Naive B cell (primary cell): ENCODE results near the gene TSC2. TPM values are rescaled to one million over a fixed set of nuclear protein-coding genes. Genes with fewer than 3 reads are reported as not detected.

Experiments
- ATAC-seq, 2 donors: fragments of 150-1000 bp; cut with Tn5 transposase; 2 replicates each; pipeline ENCODE4 v1.10.0; 2021; ENCODE audit warnings: low read depth in 2 of 2, mild to moderate bottlenecking in 2 of 2, moderate library complexity in 2 of 2
- DNase-seq: peaks from one replicate; pipeline ENCODE4 v3.0.0; 2022
- H3K27ac Mint-ChIP-seq, 6 donors: one replicate each; pipeline ENCODE4 v1.8.0; 2020 to 2022; ENCODE audit warnings: mild to moderate bottlenecking in 6 of 6, mixed read lengths in 6 of 6, moderate library complexity in 5 of 6, inconsistent platforms in 2 of 6
- H3K27me3 Mint-ChIP-seq, 3 donors: one replicate each; pipeline ENCODE4 v1.8.0; 2021 to 2022; ENCODE audit warnings: mixed read lengths in 3 of 3, mild to moderate bottlenecking in 1 of 3
- H3K36me3 Mint-ChIP-seq, 2 donors: one replicate each; pipeline ENCODE4 v1.8.0; 2020 to 2022; ENCODE audit warnings: mixed read lengths in 2 of 2, inconsistent platforms in 1 of 2, mild to moderate bottlenecking in 1 of 2
- H3K4me1 Mint-ChIP-seq, 3 donors: one replicate each; pipeline ENCODE4 v1.8.0; 2020 to 2022; ENCODE audit warnings: mixed read lengths in 3 of 3, inconsistent platforms in 1 of 3, mild to moderate bottlenecking in 1 of 3, moderate library complexity in 1 of 3
- H3K4me3 Mint-ChIP-seq, 8 donors: one replicate each; pipeline ENCODE4 v1.8.0; 2020 to 2022; ENCODE audit warnings: mild to moderate bottlenecking in 8 of 8, mixed read lengths in 8 of 8, moderate library complexity in 8 of 8, inconsistent platforms in 2 of 8
- H3K9me3 Mint-ChIP-seq, 7 donors: one replicate each; pipeline ENCODE4 v1.8.0; 2020 to 2022; ENCODE audit warnings: mixed read lengths in 7 of 7, mild to moderate bottlenecking in 5 of 7, inconsistent platforms in 2 of 7, moderate library complexity in 1 of 7
- polyA plus RNA-seq, 6 donors: library from polyadenylated mRNA; unstranded; fragments of 300-500 nt; fragmentation: Illumina TruSeq; gene quantifications; one replicate each; pipeline ENCODE4 v1.2.3, GENCODE V29; 2021; ENCODE audit warnings: low read depth in 6 of 6

Gene TSC2
- polyA plus RNA-seq, 6 donors from 2014 or later = 16.6 to 45.0 (median 24.9) TPM

- DNase-seq = no peak
- peak overlapping the region in 5 of 6 donors; percentile 43 to 90 (median 75) for H3K27ac Mint-ChIP-seq
- H3K4me3 Mint-ChIP-seq = peak overlapping the region; percentile 86 to 97 (median 92)
- H3K9me3 Mint-ChIP-seq = no peaks in the 10 kb centered on the region
- no peaks in the 10 kb centered on the region for H3K27me3 Mint-ChIP-seq
- H3K4me1 Mint-ChIP-seq = peaks cover 20 to 25% (median 23%) of the 10 kb centered on the region in 3 donors
- no peak for ATAC-seq
- H3K36me3 Mint-ChIP-seq = no peaks in the 10 kb centered on the region
These were observed 345 bp downstream of the TSC2 start for GRCh38 chr16:2048116-2048543.

DNA sequence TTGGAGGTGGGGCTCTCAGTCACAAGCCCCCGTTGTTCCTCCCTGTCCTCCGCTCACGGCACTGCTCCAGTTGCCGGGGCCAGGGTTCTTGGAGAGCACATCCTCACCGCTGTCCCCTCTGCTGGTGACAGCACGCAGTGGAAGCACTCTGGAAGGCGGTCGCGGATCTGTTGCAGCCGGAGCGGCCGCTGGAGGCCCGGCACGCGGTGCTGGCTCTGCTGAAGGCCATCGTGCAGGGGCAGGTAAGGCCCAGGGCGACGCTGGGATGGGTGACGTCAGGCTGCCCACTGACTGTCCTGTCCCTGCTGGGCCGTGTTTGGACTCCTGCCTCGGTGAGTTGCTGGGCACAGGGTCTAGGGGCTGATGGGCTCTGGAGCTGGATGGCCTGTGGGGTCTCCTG, 5.4 kb downstream of the TSC2 start:
- Mint-ChIP-seq H3K4me3 (peak overlapping the region in 1 of 8 donors; percentile 43), H3K36me3 (peaks cover 0 to 5% of the 10 kb centered on the region in 2 donors), H3K27ac (peak overlapping the region in 1 of 6 donors; percentile 28)

GRCh38 chr16:2053897-2054296, 6.1 kb downstream of the TSC2 start:
- Mint-ChIP-seq H3K27ac (peak overlapping the region in 1 of 6 donors; percentile 28), H3K4me1 (peaks cover 4 to 10% (median 6%) of the 10 kb centered on the region in 3 donors)
- no peak for ATAC-seq

More for the DNA sequence above, 5.4 kb downstream of the TSC2 start:
- Mint-ChIP-seq H3K9me3 (no peaks in the 10 kb centered on the region), H3K27me3 (no peaks in the 10 kb centered on the region), H3K4me1 (peaks cover 11 to 13% (median 11%) of the 10 kb centered on the region in 3 donors)
- DNase-seq (no peak), ATAC-seq (no peak)

GRCh38 chr16:2054543-2055245, 6.9 kb downstream of the TSC2 start:
- no peaks in the 10 kb centered on the region for H3K27me3 Mint-ChIP-seq
- DNase-seq (no peak), ATAC-seq (no peak)
- H3K4me3 Mint-ChIP-seq = no peak overlapping the region
- H3K4me1 Mint-ChIP-seq = peaks cover 0 to 5% (median 5%) of the 10 kb centered on the region in 3 donors
- no peak overlapping the region for H3K27ac Mint-ChIP-seq
- H3K9me3 Mint-ChIP-seq = no peaks in the 10 kb centered on the region
- H3K36me3 Mint-ChIP-seq = peaks cover 0 to 8% of the 10 kb centered on the region in 2 donors

More at GRCh38 chr16:2053897-2054296, 6.1 kb downstream of the TSC2 start:
- peaks cover 0 to 8% of the 10 kb centered on the region in 2 donors for H3K36me3 Mint-ChIP-seq
- DNase-seq = no peak
- no peaks in the 10 kb centered on the region for H3K9me3 Mint-ChIP-seq
- H3K27me3 Mint-ChIP-seq = no peaks in the 10 kb centered on the region
- peak overlapping the region in 1 of 8 donors; percentile 43 for H3K4me3 Mint-ChIP-seq

- Mint-ChIP-seq H3K27ac (no peak overlapping the region), H3K4me3 (no peak overlapping the region), H3K27me3 (no peaks in the 10 kb centered on the region), H3K4me1 (peaks cover 0 to 5% (median 5%) of the 10 kb centered on the region in 3 donors), H3K9me3 (no peaks in the 10 kb centered on the region), H3K36me3 (peaks cover 0 to 8% of the 10 kb centered on the region in 2 donors)
- no peak for ATAC-seq
- no peak for DNase-seq
These were observed 8.3 kb downstream of the TSC2 start for GRCh38 chr16:2056077-2056476.

DNA sequence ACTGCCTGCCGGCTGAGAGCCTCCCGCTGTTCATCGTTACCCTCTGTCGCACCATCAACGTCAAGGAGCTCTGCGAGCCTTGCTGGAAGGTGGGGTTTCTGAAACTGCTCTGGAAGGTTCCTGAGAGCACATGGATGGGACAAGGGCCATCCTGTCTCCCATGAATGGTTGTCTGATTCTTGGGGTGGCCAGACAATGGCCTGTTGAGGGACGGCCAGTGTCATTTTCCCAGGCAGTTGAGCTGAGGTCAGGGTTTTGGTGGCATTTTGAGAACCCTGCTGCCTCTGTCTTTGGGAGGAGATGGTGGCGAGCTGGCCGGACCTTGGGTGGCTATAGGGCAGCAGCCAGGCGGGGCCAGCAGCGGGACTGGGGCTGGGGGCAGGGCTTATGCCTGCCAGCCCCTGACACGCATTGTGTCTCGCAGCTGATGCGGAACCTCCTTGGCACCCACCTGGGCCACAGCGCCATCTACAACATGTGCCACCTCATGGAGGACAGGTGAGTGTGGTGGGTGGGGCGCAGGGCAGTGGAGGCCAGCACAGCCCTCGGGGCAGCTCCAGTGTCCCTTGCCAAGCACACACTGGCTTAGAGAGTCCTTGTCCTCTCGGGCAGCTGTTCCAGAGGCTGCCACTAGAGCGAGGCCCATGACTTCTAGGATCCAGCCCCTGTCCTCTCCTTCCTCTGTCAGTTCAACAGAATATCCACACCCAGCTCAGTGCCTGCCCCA, 9.1 kb downstream of the TSC2 start:
- Mint-ChIP-seq H3K4me1 (peaks cover 0 to 5% (median 5%) of the 10 kb centered on the region in 3 donors), H3K27ac (peak overlapping the region in 2 of 6 donors; percentile 11 to 36), H3K4me3 (peak overlapping the region in 1 of 8 donors; percentile 12), H3K36me3 (peaks cover 0 to 8% of the 10 kb centered on the region in 2 donors), H3K9me3 (no peaks in the 10 kb centered on the region), H3K27me3 (no peaks in the 10 kb centered on the region)
- no peak for ATAC-seq
- DNase-seq = no peak

DNA sequence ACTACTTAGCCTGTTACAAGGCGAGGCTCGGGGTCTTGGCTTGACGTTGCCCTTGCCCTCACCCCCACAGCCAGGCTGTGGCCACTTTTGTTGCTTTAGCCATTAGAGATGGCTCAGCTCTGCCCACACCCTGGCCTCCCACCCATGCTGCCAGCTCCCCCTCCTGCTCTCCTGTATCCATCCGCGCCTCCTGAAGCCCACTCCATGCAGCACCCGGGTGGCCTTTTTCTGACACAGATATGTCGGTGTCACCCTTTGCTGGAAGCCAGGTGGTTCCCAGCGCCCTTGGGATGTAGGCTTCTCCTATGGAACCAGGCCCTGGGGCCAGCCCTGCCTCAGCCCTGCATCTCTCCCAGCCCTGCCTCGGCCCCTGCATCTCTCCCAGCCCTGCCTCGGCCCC, 9.7 kb downstream of the TSC2 start:
- no peak overlapping the region for H3K4me3 Mint-ChIP-seq
- no peaks in the 10 kb centered on the region for H3K9me3 Mint-ChIP-seq
- peaks cover 0 to 5% (median 5%) of the 10 kb centered on the region in 3 donors for H3K4me1 Mint-ChIP-seq
- no peak overlapping the region for H3K27ac Mint-ChIP-seq
- DNase-seq = no peak
- H3K36me3 Mint-ChIP-seq = peaks cover 0 to 8% of the 10 kb centered on the region in 2 donors
- ATAC-seq = no peak
- H3K27me3 Mint-ChIP-seq = no peaks in the 10 kb centered on the region

DNA sequence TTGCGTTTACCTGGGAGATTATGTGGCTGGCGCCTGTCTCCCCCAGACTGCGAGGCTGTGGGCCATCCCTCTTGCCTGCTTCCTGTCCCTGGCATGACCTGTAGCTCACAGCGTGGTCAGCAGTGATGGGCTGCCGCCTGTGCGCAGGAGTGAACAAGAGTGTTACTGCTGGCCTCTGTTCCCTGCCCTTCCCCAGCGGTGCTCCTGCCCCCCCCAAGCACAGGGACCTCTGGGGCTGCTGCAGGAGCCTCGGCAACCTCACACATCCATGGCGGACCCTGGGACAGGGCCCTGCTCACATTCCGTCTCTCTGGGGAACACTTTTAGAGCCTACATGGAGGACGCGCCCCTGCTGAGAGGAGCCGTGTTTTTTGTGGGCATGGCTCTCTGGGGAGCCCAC, 10.6 kb downstream of the TSC2 start:
- Mint-ChIP-seq H3K4me3 (no peak overlapping the region), H3K9me3 (no peaks in the 10 kb centered on the region), H3K27ac (peak overlapping the region in 1 of 6 donors; percentile 56), H3K4me1 (peaks cover 0 to 5% (median 5%) of the 10 kb centered on the region in 3 donors), H3K27me3 (no peaks in the 10 kb centered on the region), H3K36me3 (peaks cover 0 to 8% of the 10 kb centered on the region in 2 donors)
- DNase-seq = no peak
- no peak for ATAC-seq

DNA sequence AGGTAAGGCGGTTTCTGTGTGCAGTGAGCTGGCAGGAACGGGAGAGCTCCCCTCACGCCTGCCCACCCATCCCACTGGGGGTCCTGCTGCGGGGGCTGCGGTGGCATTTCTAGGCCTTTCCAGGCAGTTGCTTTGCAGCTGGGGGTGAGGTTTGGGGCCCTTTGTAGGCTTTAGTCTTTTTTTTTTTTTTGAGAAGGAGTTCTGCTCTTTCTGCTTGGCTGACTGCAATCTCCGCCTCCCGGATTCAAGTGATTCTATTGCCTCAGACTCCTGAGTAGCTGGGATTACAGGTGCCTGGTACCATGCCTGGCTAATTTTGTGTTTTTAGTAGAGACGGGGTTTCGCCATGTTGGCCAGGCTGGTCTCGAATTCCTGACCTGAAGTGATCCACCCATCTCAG, 11.1 kb downstream of the TSC2 start:
- H3K27me3 Mint-ChIP-seq = no peaks in the 10 kb centered on the region
- peaks cover 0 to 5% (median 5%) of the 10 kb centered on the region in 3 donors for H3K4me1 Mint-ChIP-seq
- no peak overlapping the region for H3K27ac Mint-ChIP-seq
- H3K4me3 Mint-ChIP-seq = no peak overlapping the region
- no peak for DNase-seq
- peaks cover 0 to 8% of the 10 kb centered on the region in 2 donors for H3K36me3 Mint-ChIP-seq
- no peaks in the 10 kb centered on the region for H3K9me3 Mint-ChIP-seq
- no peak for ATAC-seq

- ATAC-seq (no peak), DNase-seq (no peak)
- peaks cover 0 to 5% (median 5%) of the 10 kb centered on the region in 3 donors for H3K4me1 Mint-ChIP-seq
- peak overlapping the region in 1 of 6 donors; percentile 76 for H3K27ac Mint-ChIP-seq
- peaks cover 0 to 8% of the 10 kb centered on the region in 2 donors for H3K36me3 Mint-ChIP-seq
- H3K9me3 Mint-ChIP-seq = no peaks in the 10 kb centered on the region
- no peak overlapping the region for H3K4me3 Mint-ChIP-seq
- H3K27me3 Mint-ChIP-seq = no peaks in the 10 kb centered on the region
These were observed 12.6 kb downstream of the TSC2 start for GRCh38 chr16:2060346-2060745.

GRCh38 chr16:2061023-2061422, 13.2 kb downstream of the TSC2 start:
- peaks cover 3 to 12% of the 10 kb centered on the region in 2 donors for H3K36me3 Mint-ChIP-seq
- no peaks in the 10 kb centered on the region for H3K27me3 Mint-ChIP-seq
- DNase-seq (no peak), ATAC-seq (no peak)
- H3K27ac Mint-ChIP-seq = peak overlapping the region in 1 of 6 donors; percentile 13
- no peaks in the 10 kb centered on the region for H3K9me3 Mint-ChIP-seq
- peaks cover 0 to 7% (median 5%) of the 10 kb centered on the region in 3 donors for H3K4me1 Mint-ChIP-seq
- no peak overlapping the region for H3K4me3 Mint-ChIP-seq

GRCh38 chr16:2061526-2061925, 13.7 kb downstream of the TSC2 start:
- Mint-ChIP-seq H3K4me1 (peaks cover 0 to 9% (median 5%) of the 10 kb centered on the region in 3 donors), H3K27me3 (no peaks in the 10 kb centered on the region), H3K4me3 (no peak overlapping the region), H3K27ac (no peak overlapping the region), H3K9me3 (no peaks in the 10 kb centered on the region), H3K36me3 (peaks cover 5 to 16% of the 10 kb centered on the region in 2 donors)
- DNase-seq (no peak), ATAC-seq (no peak)

- peaks cover 0 to 9% (median 5%) of the 10 kb centered on the region in 3 donors for H3K4me1 Mint-ChIP-seq
- no peak overlapping the region for H3K4me3 Mint-ChIP-seq
- no peaks in the 10 kb centered on the region for H3K27me3 Mint-ChIP-seq
- no peaks in the 10 kb centered on the region for H3K9me3 Mint-ChIP-seq
- ATAC-seq = no peak
- H3K27ac Mint-ChIP-seq = no peak overlapping the region
- peaks cover 5 to 15% of the 10 kb centered on the region in 2 donors for H3K36me3 Mint-ChIP-seq
- DNase-seq = no peak
These were observed 15.0 kb downstream of the TSC2 start for GRCh38 chr16:2062801-2063200.
